ENCODE measurements around the gene OR52E4. TPM values are rescaled to one million over a fixed set of nuclear protein-coding genes. Genes with fewer than 3 reads are reported as not detected.

Gene OR52E4
- total RNA-seq, 4 donors from 2014 or later = not detected

- no peak overlapping the region for H3K4me3 ChIP-seq
- no peak for TF ChIP-seq POLR2A (IDR thresholded peaks at IDR 0.05)
- no peak for TF ChIP-seq POLR2AphosphoS5 (IDR thresholded peaks at IDR 0.05)
- no peak for TF ChIP-seq EP300 (IDR thresholded peaks at IDR 0.05)
- TF ChIP-seq CTCF (IDR thresholded peaks at IDR 0.05) = no peak
- WGBS = 49% methylated on average over 1 of the region's 1 CpG
- H3K27ac ChIP-seq = no peak overlapping the region
- H3K27me3 ChIP-seq = no peaks in the 10 kb centered on the region
- no peak for DNase-seq (ENCODE audit: low spot score in 2 of 2)
- no peaks in the 10 kb centered on the region for H3K36me3 ChIP-seq
- H3K4me1 ChIP-seq = no peaks in the 10 kb centered on the region
- no peaks in the 10 kb centered on the region for H3K9me3 ChIP-seq
Measured at GRCh38 chr11:5846701-5847100, 33.7 kb upstream of the OR52E4 start.

- H3K27me3 ChIP-seq = no peaks in the 10 kb centered on the region
- H3K4me3 ChIP-seq = no peak overlapping the region
- H3K36me3 ChIP-seq = no peaks in the 10 kb centered on the region
- no peak overlapping the region for H3K27ac ChIP-seq
- TF ChIP-seq POLR2A (IDR thresholded peaks at IDR 0.05) = no peak
- no peak for TF ChIP-seq CTCF (IDR thresholded peaks at IDR 0.05)
- no peak for TF ChIP-seq POLR2AphosphoS5 (IDR thresholded peaks at IDR 0.05)
- no peak for TF ChIP-seq EP300 (IDR thresholded peaks at IDR 0.05)
- no peaks in the 10 kb centered on the region for H3K9me3 ChIP-seq
- H3K4me1 ChIP-seq = no peaks in the 10 kb centered on the region
- no peak for DNase-seq (ENCODE audit: low spot score in 2 of 2)
Measured at GRCh38 chr11:5847711-5848110, 32.7 kb upstream of the OR52E4 start.

DNA sequence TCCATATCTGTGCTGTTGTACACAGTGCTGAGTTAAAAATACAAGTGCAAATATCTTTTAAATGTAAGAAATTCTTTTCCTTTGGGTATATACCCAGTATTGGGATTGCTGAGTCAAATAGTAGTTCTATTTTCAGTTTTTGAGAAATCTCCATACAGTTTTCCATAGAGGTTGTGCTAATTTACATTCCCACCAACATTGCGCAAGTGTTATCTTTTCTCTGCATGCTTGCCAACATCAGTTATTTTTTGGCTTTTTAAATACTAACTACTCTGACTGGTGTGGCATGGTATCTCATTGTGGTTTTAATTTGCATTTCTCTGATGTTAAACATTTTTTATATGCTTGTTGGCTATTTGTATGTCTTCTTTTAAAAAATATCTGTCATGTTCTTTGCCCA lies 29.4 kb upstream of the OR52E4 start:
- TF ChIP-seq POLR2AphosphoS5 (IDR thresholded peaks at IDR 0.05) = no peak
- no peak for TF ChIP-seq CTCF (IDR thresholded peaks at IDR 0.05)
- no peak for TF ChIP-seq POLR2A (IDR thresholded peaks at IDR 0.05)
- TF ChIP-seq EP300 (IDR thresholded peaks at IDR 0.05) = no peak
- DNase-seq (ENCODE audit: low spot score in 2 of 2) = no peak
- H3K27ac ChIP-seq = no peak overlapping the region
- no peak overlapping the region for H3K4me3 ChIP-seq
- no peaks in the 10 kb centered on the region for H3K9me3 ChIP-seq
- no peaks in the 10 kb centered on the region for H3K27me3 ChIP-seq
- no peaks in the 10 kb centered on the region for H3K4me1 ChIP-seq
- no peaks in the 10 kb centered on the region for H3K36me3 ChIP-seq
- 97% methylated on average over 1 of the region's 1 CpG for WGBS

DNA sequence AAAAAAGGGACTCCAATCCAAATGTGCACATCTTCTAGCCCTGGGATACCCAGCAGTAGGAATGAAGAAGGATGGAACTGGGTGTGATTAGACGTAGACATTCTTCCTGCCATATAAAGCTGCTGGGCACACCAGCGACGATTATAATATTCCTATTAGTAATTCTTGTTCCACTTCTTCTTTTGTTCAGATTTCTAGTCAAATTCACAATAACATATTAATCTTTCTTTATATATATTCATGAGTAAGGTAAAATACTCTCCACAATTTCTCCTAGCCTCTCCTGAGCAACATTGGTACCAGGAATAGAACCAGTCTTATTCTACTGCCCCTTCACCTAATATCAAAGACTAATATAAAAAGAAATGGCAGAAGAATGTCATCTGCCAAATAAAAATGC lies 22.8 kb upstream of the OR52E4 start, which contains the start of gene OR52E8:
OR52E8 (minus strand) TSS at position 101 of the 400 bp plus-strand sequence; CDS start at position 101, 0 bp downstream.
- DNase-seq (ENCODE audit: low spot score in 2 of 2) = no peak
- no peak within 1 kb of the TSS for H3K27ac ChIP-seq
- H3K9me3 ChIP-seq = no peaks in the 10 kb centered on the region
- no peaks in the 10 kb centered on the region for H3K27me3 ChIP-seq
- TF ChIP-seq EP300 (IDR thresholded peaks at IDR 0.05) (no peak), POLR2AphosphoS5 (IDR thresholded peaks at IDR 0.05) (no peak), POLR2A (IDR thresholded peaks at IDR 0.05) (no peak), CTCF (IDR thresholded peaks at IDR 0.05) (no peak)
- H3K4me1 ChIP-seq = no peaks in the 10 kb centered on the region
- no peaks in the 10 kb centered on the region for H3K36me3 ChIP-seq
- WGBS = 89% methylated on average over 3 of the region's 3 CpGs
- H3K4me3 ChIP-seq = no peak within 1 kb of the TSS

GRCh38 chr11:5865826-5866225 lies 14.6 kb upstream of the OR52E4 start:
- Histone ChIP-seq H3K36me3 (no peaks in the 10 kb centered on the region), H3K9me3 (no peaks in the 10 kb centered on the region), H3K27ac (no peak overlapping the region), H3K4me3 (no peak overlapping the region), H3K27me3 (no peaks in the 10 kb centered on the region), H3K4me1 (no peaks in the 10 kb centered on the region)
- DNase-seq (ENCODE audit: low spot score in 2 of 2) = no peak
- WGBS = 75% methylated on average over 2 of the region's 2 CpGs
- TF ChIP-seq POLR2A (IDR thresholded peaks at IDR 0.05) (no peak), POLR2AphosphoS5 (IDR thresholded peaks at IDR 0.05) (no peak), CTCF (IDR thresholded peaks at IDR 0.05) (no peak), EP300 (IDR thresholded peaks at IDR 0.05) (no peak)

Data from suprapubic skin (tissue), 4 donors.